GM19438 (cell line): Measurements from ENCODE around the gene COX19.
"Not testable (repeated sequence)": the region's sequence is repeated elsewhere in the genome, so short reads cannot be mapped to it uniquely, and the experiment has no call there.

Experiments used
- ATAC-seq: cut with Tn5 transposase; IDR thresholded peaks from one replicate; pipeline ENCODE4 v1.9.1; 2021; ENCODE audit warnings: low read depth; ENCODE audit not compliant: unreplicated experiment

COX19 gene

DNA sequence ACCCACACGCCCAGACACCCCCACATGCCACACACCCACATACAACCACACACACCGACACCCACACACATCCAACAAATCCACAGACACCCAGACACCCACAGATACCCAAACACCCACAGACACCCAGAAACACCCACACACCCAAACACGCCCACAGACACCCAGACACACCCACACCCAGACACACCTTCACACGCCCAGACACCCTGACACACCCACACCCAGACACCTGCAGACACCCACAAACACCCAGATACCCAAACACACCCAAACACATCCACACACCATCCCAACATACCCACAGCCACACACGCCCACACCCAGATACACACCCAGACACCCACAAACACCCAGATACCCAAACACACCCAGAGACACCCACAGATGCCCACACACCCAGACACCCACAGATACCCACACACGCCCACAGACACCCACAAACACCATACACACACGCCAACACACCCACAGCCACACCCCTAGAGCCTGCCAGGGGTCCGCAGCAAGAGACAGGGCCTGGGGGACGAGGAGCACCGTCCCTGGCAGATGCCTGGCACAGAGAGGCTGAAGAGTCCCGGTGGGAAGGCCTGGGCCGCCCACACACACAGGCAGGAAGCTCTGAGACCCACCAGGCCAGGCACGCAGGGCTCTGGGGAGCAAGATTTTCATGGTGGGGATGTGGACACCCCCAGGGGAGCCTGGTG is 36.1 kb upstream of the COX19 start:
- ATAC-seq: no peak

DNA sequence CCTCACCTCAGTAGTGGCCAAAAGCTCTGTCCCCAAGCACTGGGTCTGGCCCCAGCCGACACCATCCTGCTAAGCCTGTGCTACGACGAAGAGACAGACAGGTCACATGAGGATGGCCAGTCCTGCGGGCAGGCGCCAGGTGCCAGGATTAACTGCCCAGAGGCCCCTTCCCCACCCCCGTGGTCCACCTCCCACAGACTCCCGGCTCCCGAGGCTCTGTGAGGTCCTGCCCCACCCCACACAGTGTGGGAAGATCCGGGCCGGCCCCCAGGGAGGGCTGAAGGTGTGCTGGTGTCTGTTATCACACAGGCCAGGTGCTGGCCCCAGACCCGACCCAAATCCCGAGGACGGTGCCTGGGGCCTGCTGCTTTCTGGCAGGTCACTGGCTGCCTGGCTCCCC is 34.9 kb upstream of the COX19 start:
- no peak for ATAC-seq

DNA sequence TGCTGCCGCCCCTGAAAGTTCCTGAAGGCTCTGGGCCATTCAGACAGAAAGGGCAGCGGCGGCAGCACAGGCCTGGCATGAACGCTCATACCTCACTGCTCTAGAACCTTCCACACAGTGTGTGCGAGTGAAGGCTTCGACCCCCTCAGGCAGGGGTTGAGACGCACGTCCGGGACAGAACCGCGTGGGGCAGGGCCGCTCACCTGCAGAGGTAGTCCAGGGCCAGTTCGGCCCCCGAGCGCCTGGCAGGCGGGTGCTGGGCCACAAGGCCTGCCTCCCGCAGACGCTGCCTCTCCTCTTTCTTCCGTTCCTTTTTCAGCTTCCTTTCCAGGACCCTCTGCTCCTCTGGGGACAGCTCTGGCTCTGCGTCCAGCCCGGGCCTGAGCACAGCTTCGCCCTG is 34.4 kb upstream of the COX19 start:
- no peak for ATAC-seq

DNA sequence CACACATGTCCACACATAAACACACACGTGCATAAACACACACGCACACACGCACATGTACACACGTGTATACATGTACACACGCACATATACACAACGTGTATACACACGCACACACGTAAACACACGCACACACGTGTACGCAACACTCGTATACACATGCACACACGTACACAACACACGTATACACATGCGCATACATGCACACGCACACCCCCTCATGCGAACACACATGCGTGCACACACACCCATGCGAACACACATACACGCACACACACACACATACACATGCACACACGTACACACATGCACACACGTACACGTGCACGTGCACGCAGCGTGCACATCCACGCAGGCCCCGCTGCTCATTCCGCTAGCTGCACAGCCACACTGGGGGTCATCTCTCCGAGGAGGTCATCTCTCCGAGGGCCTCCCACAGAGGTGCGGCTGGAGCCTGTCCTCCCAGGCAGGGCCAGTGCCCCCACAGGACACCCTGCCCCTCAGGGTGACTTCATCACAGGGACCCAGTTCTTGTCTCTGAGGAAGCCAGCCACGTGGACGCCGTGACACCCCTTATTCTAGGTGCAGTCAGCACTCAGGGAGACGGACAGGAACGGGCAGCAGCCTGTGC is 33.5 kb upstream of the COX19 start:
- no peak for ATAC-seq

DNA sequence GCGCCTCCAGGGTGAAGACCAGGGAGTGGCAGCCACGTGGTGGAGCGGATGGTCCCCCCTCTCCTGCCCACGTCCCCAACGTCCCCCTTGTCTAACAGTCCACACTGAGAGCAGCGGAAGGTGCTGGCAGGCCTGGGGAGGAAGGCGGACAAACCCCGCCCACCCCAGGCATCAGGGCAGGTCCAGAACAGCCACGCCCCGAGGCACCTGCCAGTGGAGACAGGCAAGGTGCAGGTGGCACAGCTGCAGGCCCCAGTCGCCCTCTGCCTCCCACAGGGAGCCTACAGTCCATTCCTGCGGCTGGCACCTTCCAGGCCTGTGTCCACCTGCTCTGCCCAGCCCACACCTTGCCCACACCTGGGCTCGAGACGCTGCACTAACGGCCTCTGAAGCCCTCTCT is 32.6 kb upstream of the COX19 start:
- no peak for ATAC-seq

DNA sequence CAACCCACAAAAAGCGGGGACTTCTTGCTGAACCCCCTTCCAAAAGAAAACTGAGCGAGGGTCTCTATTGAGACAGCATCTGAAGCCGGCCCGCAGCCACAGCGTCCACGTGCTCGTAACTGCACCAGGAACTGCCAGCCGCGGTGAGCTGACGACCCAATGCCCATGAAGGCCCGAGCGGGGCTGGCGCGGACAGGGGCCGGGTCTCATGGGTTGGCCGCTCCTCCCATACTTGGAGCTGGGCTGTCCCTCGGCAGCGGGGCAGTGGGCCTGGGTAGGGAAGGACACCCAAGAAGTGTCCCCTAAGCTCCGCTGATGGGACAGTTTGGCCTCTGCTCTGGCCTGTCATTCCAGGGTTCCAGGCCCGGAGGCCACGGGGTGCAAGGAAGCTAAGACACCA is 30.0 kb upstream of the COX19 start:
- no peak for ATAC-seq

DNA sequence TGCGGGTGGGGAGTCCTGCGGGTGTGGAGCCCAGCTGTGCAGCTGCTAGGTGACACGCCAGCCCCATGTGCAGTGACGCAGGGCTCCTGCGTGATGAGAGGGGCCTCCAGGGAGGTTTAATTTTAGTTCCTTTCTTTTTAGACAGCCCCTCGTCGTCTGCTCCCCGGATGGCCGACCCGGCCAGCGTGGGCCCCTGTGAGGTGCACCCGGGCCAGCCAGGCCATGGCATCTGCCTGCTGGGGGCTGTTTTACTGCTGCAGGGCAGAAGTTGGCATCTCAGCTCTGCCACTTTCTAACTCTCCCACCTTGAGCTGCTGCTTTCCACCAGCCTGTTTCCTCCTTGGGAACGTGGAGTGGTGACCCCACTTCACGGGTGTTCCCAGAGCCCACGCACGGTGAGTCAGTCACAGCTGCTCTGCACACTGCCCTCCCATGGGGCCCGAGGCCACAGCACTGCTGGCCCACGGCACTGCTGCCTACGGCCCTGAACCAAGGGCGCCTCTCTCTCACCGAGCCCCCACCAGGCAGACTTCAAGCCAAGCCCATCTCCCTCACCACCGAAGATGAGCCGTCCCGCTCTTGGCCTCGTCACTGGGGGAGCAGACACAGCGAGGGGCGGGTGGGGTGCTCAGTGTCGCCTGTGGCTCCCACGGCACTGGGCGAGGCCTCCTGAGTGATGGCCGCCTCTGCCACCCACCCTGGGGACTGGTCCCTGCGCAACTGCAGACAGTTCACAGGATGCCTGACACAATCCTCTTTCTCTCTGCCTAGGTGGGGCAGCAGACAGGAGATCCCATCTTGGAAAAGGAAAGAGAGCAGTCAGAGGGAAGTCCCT is 28.9 kb upstream of the COX19 start:
- no peak for ATAC-seq

DNA sequence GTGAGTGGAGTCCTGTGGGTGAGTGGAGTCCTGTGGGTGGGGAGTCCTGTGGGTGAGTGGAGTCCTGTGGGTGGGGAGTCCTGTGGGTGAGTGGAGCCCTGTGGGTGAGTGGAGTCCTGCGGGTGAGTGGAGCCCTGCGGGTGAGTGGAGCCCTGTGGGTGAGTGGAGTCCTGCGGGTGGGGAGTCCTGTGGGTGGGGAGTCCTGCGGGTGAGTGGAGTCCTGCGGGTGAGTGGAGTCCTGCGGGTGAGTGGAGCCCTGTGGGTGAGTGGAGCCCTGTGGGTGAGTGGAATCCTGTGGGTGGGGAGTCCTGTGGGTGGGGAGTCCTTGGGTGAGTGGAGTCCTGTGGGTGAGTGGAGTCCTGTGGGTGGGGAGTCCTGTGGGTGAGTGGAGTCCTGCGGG is 27.1 kb upstream of the COX19 start:
- not testable (repeated sequence) for ATAC-seq

DNA sequence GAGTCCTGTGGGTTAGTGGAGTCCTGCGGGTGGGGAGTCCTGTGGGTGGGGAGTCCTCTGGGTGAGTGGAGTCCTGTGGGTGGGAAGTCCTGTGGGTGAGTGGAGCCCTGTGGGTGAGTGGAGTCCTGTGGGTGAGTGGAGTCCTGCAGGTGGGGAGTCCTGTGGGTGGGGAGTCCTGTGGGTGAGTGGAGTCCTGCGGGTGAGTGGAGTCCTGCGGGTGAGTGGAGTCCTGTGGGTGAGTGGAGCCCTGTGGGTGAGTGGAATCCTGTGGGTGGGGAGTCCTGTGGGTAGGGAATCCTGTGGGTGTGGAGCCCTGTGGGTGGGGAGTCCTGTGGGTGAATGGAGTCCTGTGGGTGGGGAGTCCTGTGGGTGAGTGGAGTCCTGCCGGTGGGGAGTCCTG is 26.7 kb upstream of the COX19 start:
- ATAC-seq: not testable (repeated sequence)

DNA sequence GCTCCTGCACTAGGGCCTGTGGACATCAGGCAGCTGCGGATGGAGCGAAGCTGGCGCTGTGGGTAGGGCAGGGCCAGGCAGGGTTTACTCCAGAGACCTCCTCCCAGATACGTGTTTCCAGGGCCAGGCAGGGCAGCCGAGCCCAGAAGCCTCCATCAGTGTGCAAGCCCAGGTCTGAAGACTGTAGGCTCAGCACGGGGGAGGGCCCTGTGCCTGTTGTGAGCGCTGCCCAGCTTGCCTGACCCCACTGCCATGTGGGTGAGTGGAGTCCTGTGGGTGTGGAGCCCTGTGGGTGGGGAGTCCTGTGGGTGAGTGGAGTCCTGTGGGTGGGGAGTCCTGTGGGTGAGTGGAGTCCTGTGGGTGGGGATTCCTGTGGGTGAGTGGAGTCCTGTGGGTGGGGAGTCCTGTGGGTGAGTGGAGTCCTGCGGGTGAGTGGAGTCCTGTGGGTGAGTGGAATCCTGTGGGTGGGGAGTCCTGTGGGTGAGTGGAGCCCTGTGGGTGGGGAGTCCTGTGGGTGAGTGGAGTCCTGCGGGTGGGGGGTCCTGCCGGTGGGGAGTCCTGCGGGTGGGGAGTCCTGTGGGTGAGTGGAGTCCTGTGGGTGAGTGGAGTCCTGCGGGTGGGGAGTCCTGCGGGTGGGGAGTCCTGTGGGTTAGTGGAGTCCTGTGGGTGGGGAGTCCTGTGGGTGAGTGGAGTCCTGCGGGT is 25.9 kb upstream of the COX19 start:
- ATAC-seq: not testable (repeated sequence)

DNA sequence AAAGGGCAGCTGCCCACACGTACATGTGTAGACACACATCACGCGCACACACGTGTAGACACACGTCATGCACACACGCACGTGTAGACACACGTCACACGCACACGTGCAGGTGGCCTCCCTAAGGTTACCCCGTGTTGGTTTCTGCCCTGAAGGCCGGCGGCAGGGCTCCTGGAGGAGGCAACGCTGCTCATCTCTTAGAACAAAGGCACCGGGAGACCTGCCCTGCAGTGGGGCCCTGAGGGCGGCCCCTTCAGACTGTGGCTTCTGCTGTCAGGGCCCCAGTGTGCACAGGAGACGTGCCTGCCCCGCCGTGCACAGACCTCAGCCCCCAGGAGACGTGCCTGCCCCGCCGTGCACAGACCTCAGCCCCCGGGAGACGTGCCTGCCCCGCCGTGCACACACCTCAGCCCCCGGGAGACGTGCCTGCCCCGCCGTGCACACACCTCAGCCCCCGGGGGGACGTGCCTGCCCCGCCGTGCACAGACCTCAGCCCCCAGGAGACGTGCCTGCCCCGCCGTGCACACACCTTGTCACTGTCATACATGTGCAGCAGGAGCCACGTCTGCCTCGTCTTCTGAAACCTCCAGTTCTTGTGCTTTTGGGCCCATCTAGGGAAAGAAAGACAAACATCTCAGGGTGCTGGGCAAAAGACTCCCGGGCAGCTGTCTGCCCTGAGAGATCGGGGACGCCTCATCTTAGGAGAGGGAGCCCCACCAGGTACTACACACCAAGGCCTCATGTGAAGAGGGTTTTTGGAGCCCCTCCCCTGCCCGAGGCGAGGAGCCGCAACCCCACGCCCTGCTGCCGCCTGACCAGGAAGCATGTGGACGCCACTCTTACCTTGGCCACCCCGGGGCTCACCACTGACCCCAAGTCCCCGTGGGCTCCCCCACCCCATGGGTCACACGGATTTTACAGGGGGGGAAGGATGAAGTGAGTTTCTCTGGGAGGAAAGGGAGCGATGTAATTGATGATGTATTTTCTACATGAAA is 24.9 kb upstream of the COX19 start:
- peak; percentile 46 for ATAC-seq

DNA sequence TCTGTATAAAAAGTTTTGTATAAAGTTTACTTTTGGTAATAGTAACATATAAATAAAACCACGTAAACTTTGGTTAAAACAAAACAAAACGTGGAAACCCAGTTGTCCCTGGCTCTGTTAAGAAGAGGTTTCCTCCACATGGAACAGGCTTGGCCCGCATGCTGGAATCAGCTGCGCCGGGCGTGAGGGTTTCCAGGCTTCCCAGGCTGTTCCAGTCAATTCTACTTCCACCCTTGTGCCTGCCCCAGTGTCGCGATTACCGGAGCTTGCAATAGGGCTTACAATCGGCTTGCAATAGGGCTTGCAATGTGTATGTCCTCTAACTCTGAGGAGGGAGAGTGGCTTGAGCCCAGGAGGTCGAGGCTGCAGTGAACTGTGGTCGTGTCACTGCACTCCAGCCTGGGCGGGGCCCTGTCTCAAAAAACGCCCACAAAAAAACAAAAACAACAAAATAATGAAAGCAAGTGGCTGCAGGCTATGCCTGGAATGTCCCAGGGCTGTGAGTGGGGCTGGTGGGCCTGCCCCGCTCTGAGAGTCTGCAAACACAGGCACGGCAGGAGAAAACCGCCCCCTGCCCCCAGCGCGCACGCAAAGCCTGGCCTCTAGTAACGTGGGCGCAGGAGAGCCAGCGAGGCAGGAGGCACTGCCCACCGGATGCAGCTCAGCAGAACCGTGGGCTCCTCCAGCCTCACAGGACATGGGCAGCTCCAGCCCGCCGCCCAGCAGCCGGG is 24.0 kb upstream of the COX19 start:
- no peak for ATAC-seq

DNA sequence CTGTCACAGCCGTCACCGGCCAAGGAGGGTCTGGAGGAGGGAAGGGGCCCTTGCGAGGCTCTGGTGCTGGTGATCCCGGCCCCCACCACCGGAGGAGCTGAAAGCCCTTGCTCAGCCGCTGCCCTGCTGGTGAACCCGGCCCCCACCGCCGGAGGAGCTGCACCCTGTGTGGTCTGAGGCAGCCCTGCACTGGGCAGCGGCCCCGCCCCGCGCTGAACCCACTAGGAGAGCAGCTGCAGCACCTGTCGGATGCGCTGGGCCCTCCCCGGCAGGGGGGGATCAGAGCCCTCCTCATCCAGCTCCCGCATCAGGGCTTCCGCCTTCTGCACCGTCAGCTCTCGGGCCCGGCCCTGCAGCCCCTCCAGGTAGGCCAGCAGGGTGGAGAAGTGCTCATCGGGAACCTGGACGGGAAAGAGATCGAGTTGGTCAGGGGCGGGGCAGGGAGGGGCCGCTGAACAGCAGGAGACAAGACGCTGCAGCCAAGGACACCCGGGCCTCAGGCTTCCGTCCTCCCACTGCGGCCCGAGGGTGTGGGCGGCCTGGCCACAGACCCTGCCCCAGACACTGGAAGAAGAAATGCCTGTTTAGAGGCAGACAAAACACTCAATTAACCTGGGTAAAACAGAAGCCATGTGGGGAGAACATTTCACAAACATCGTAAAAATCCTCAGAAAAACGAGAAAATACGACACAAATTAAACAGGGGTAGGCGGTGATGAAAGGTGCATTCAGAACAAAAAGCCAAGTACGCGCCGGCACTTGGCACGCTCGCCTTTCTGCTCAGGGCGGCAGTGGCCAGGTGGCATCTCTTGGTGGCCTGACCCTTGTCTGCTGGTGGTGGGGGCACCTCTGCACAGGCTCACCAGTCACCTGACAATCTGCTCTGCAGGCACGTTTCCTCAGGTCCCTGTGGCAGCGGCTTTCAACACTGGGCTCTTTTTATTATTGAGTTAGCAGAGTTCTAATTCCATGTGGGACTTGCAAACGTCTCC is 22.4 kb upstream of the COX19 start:
- ATAC-seq: no peak

DNA sequence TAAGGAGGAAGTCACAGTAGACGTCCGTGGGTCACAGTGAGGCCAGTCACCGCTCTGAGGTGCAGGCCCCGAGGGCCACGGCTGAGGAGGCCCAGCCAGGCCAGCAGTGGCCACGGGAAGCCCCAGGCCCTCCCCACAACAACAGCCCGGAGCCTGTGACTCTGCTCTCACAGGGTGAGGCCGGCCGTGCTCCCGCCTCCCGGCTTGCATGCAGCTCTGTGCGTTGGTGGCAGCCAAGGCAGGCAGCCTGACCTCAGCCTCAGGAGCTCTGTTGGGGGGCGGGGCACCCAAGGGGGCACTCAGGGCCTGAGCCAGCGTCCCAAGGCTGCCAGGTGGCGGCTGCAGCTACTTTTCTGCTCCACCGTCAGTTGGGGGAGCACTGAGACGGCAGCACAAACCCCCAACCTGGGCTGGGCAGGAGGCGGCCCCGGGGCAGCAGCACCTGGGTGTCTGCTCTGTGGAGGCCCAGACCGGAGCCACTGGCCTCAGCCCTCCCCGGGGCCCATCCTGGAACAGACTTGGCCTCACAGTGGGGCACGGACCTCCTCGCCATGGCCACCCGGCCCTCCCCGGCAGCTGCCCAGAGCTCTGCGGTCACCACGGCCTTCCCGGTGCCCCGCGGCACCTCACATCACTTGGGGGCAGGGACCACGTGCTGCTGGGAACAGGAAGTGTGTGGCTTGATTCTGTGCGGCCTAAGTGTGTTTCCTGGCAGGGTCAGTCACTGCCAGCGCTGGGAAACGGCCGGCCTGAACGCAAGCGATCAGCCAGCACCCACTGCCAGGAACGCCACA is 20.9 kb upstream of the COX19 start:
- ATAC-seq: no peak

DNA sequence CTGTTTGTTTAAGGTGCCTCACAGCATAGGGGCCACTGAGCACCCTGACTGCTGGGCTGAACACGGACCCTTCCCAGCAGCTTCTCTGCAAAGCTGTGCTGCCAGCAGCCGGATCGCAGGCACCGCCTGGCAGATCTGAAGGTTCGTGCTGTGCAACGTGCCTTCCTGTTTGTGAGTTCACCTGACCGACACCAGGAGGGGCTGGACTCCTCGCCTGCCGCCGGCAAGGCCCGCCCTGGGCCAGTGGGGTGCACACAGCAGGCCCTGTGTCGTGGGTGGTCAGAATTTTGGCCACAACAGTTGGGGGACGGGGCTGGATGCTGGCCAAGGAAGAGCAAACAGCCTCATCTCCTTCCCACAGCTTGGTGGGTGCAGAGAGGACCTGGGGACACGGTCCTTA is 20.2 kb upstream of the COX19 start:
- ATAC-seq: no peak

DNA sequence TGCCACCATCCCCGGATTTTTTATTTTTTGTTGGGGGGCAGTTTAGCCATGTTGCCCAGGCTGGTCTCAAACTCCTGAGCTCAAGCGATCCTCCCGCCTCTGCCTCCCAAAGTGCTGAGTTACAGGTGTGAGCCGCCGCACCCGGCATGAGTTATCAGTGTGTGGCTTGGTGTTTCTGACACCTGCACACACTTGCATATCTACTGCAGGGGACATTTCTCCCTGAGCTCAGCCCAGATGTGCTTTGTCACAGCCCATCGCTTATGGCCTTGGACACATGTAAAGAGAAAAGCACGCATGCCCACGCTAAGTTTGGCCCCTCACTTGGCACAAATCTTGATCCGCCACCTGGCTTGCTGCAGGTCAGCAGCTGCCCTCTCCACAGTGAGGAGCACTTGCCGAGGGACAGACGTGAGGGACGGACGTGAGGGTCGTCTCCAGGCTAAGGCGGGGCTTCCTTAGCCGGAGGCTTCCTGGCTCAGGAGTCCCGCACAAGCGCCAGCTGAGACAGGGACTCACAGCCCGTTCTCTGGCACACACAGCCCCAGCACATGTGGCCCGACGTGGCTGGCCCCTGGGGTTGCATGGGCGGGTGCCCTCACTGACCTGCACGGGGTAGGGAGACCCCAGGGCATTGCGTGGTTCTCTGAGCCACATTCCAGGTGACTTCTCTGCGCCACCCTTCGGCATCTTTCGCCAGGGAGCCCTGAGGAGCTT is 19.4 kb upstream of the COX19 start:
- ATAC-seq: no peak
